Hepatocyte (in vitro differentiated cells): ENCODE data around the gene LCAT.

ENCODE experiments used
- EZH2 ChIP-seq: fragments of 200-600 bp; sonication (generic); IDR thresholded peaks from 2 replicates; pipeline ENCODE4 v1.6.1; 2016; ENCODE audit warnings: antibody characterized with exemption, mild to moderate bottlenecking, borderline replicate concordance
- EZH2phosphoT487 ChIP-seq: fragments of 200-600 bp; sonication (generic); IDR thresholded peaks from one replicate; pipeline ENCODE4 v1.6.1; 2018; ENCODE audit warnings: antibody characterized with exemption, mild to moderate bottlenecking, low read depth, moderate library complexity; ENCODE audit not compliant: unreplicated experiment, severe bottlenecking
- TF ChIP-seq, protein P1 (sequence below): fragments of 200-600 bp; sonication (generic); IDR thresholded peaks from 2 replicates; pipeline ENCODE4 v1.5.1; 2016; ENCODE audit warnings: antibody characterized with exemption, mild to moderate bottlenecking; ENCODE audit not compliant: poor library complexity

GRCh38 chr16:67922740-67923139 is 21.2 kb downstream of the LCAT start:
- TF ChIP-seq, protein P1, sequence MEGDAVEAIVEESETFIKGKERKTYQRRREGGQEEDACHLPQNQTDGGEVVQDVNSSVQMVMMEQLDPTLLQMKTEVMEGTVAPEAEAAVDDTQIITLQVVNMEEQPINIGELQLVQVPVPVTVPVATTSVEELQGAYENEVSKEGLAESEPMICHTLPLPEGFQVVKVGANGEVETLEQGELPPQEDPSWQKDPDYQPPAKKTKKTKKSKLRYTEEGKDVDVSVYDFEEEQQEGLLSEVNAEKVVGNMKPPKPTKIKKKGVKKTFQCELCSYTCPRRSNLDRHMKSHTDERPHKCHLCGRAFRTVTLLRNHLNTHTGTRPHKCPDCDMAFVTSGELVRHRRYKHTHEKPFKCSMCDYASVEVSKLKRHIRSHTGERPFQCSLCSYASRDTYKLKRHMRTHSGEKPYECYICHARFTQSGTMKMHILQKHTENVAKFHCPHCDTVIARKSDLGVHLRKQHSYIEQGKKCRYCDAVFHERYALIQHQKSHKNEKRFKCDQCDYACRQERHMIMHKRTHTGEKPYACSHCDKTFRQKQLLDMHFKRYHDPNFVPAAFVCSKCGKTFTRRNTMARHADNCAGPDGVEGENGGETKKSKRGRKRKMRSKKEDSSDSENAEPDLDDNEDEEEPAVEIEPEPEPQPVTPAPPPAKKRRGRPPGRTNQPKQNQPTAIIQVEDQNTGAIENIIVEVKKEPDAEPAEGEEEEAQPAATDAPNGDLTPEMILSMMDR = no peak
- TF ChIP-seq EZH2 (no peak), EZH2phosphoT487 (no peak)
